ENCODE results near the gene LMF1. TPM values are rescaled to one million over a fixed set of nuclear protein-coding genes. Genes with fewer than 3 reads are reported as not detected.
"Not testable (repeated sequence)": the region's sequence is repeated elsewhere in the genome, so short reads cannot be mapped to it uniquely, and the experiment has no call there.

LMF1 gene
- total RNA-seq, 2 experiments from 2014 or later = 17.0 to 31.4 TPM

DNA sequence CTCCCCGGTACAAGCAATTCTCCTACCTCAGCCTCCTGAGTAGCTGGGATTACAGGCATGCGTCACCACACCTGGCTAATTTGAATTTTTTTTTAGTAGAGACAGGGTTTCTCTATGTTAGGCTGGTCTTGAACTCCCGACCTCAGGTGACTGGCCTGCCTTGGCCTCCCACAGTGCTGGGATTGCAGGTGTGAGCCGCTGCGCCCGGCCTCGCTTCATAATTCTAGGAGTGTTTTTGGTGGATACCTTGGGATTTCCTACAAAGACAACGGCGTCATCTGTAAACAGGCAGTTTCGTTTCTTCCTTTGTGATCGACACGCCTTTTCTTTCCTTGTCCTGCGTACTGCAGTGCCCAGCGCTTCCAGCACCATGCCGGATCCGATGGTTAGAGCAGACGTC, 109.3 kb downstream of the LMF1 start:
- H3K9me3 ChIP-seq (ENCODE audit: low read length) = no peaks in the 10 kb centered on the region
- no peaks in the 10 kb centered on the region for H3K9me2 ChIP-seq (ENCODE audit: insufficient read depth, low read length)
- TF ChIP-seq EZH2phosphoT487 (IDR thresholded peaks at IDR 0.05; ENCODE audit: borderline replicate concordance, low read depth, low read length) = no peak
- TF ChIP-seq CTCF (conservative IDR thresholded peaks at IDR 0.05; ENCODE audit: low read length) = no peak
- DNase-seq (ENCODE audit: low spot score) = no peak
- H2AFZ ChIP-seq (ENCODE audit: low read length) = no peak overlapping the region
- no peaks in the 10 kb centered on the region for H3K79me2 ChIP-seq (ENCODE audit: insufficient read depth, low read depth, low read length)
- no peak overlapping the region for H3K4me2 ChIP-seq (ENCODE audit: low read length)
- H3K4me1 ChIP-seq (ENCODE audit: insufficient read depth, low read length, poor library complexity, severe bottlenecking) = no peaks in the 10 kb centered on the region
- no TSS peak for BruUV-seq (replicated peaks)
- CTCF ChIA-PET (ENCODE audit: unreplicated experiment) = no interaction called here
- no peaks in the 10 kb centered on the region for H4K20me1 ChIP-seq (ENCODE audit: insufficient read depth, low read length)
- H3K27ac ChIP-seq (ENCODE audit: low read depth, low read length, poor library complexity, severe bottlenecking) = no peak overlapping the region
- no peak overlapping the region for H3K4me3 ChIP-seq (ENCODE audit: low read depth, low read length, poor library complexity, severe bottlenecking)
- POLR2A ChIA-PET = no interaction called here
- intact Hi-C loops (cut with micrococcal nuclease; ENCODE audit: unreplicated experiment) = no loop called here
- H3K36me3 ChIP-seq (ENCODE audit: insufficient read depth, low read length) = no peaks in the 10 kb centered on the region

- CTCF ChIA-PET (ENCODE audit: unreplicated experiment) = no interaction called here
- no peak overlapping the region for H2AFZ ChIP-seq (ENCODE audit: low read length)
These were observed 109.9 kb downstream of the LMF1 start for GRCh38 chr16:860891-861290.

GRCh38 chr16:858971-859370, 111.8 kb downstream of the LMF1 start:
- H3K9me3 ChIP-seq (ENCODE audit: low read length); H3K4me1 ChIP-seq (ENCODE audit: insufficient read depth, low read length, poor library complexity, severe bottlenecking); intact Hi-C loops (cut with micrococcal nuclease; ENCODE audit: unreplicated experiment); H2AFZ ChIP-seq (ENCODE audit: low read length); BruUV-seq (replicated peaks); H4K20me1 ChIP-seq (ENCODE audit: insufficient read depth, low read length); H3K27ac ChIP-seq (ENCODE audit: low read depth, low read length, poor library complexity, severe bottlenecking); H3K4me3 ChIP-seq (ENCODE audit: low read depth, low read length, poor library complexity, severe bottlenecking); H3K36me3 ChIP-seq (ENCODE audit: insufficient read depth, low read length); H3K79me2 ChIP-seq (ENCODE audit: insufficient read depth, low read depth, low read length); H3K9me2 ChIP-seq (ENCODE audit: insufficient read depth, low read length); H3K4me2 ChIP-seq (ENCODE audit: low read length); POLR2A ChIA-PET; CTCF ChIA-PET (ENCODE audit: unreplicated experiment); DNase-seq (ENCODE audit: low spot score): not testable (repeated sequence)

More at GRCh38 chr16:860891-861290, 109.9 kb downstream of the LMF1 start:
- Histone ChIP-seq H3K9me2 (ENCODE audit: insufficient read depth, low read length) (no peaks in the 10 kb centered on the region), H3K4me2 (ENCODE audit: low read length) (no peak overlapping the region), H4K20me1 (ENCODE audit: insufficient read depth, low read length) (no peaks in the 10 kb centered on the region), H3K4me3 (ENCODE audit: low read depth, low read length, poor library complexity, severe bottlenecking) (no peak overlapping the region), H3K36me3 (ENCODE audit: insufficient read depth, low read length) (no peaks in the 10 kb centered on the region), H3K4me1 (ENCODE audit: insufficient read depth, low read length, poor library complexity, severe bottlenecking) (no peaks in the 10 kb centered on the region), H3K27ac (ENCODE audit: low read depth, low read length, poor library complexity, severe bottlenecking) (no peak overlapping the region), H3K79me2 (ENCODE audit: insufficient read depth, low read depth, low read length) (no peaks in the 10 kb centered on the region), H3K9me3 (ENCODE audit: low read length) (no peaks in the 10 kb centered on the region)
- no peak for TF ChIP-seq EZH2phosphoT487 (IDR thresholded peaks at IDR 0.05; ENCODE audit: borderline replicate concordance, low read depth, low read length)
- TSS peak; percentile 48 for BruUV-seq (replicated peaks)
- no peak for DNase-seq (ENCODE audit: low spot score)
- POLR2A ChIA-PET = no interaction called here
- intact Hi-C loops (cut with micrococcal nuclease; ENCODE audit: unreplicated experiment) = no loop called here

GRCh38 chr16:858441-858840, 112.3 kb downstream of the LMF1 start:
- DNase-seq (ENCODE audit: low spot score); H3K79me2 ChIP-seq (ENCODE audit: insufficient read depth, low read depth, low read length); H3K36me3 ChIP-seq (ENCODE audit: insufficient read depth, low read length); POLR2A ChIA-PET; H3K9me2 ChIP-seq (ENCODE audit: insufficient read depth, low read length); H3K4me1 ChIP-seq (ENCODE audit: insufficient read depth, low read length, poor library complexity, severe bottlenecking); H4K20me1 ChIP-seq (ENCODE audit: insufficient read depth, low read length); CTCF ChIA-PET (ENCODE audit: unreplicated experiment); intact Hi-C loops (cut with micrococcal nuclease; ENCODE audit: unreplicated experiment); H3K4me2 ChIP-seq (ENCODE audit: low read length); H3K27ac ChIP-seq (ENCODE audit: low read depth, low read length, poor library complexity, severe bottlenecking); H3K4me3 ChIP-seq (ENCODE audit: low read depth, low read length, poor library complexity, severe bottlenecking); BruUV-seq (replicated peaks); H2AFZ ChIP-seq (ENCODE audit: low read length); H3K9me3 ChIP-seq (ENCODE audit: low read length): not testable (repeated sequence)

Data from OCI-LY7 (cell line).